WTC11 (cell line): Measurements from ENCODE around the gene MT1B.

Experiments used
- ATF2 ChIP-seq: sonication (generic); formaldehyde crosslinking; IDR thresholded peaks from 2 replicates; pipeline ENCODE4 v1.8.1; 2022; ENCODE audit warnings: low read depth, missing genetic modification reagents, borderline replicate concordance
- MAX ChIP-seq: sonication (generic); formaldehyde crosslinking; IDR thresholded peaks from 2 replicates; pipeline ENCODE4 v1.8.0; 2022; ENCODE audit warnings: mild to moderate bottlenecking, missing genetic modification reagents

- TF ChIP-seq MAX (CRISPR knock-in tag): no peak
- TF ChIP-seq ATF2 (CRISPR knock-in tag): no peak
Measured at GRCh38 chr16:56618138-56618537, 33.5 kb upstream of the MT1B start.
